HL-60/S4 treated with retinoic acid at 250 ng/mL for 4 days and 3 days (cell line): Measurements from ENCODE around the gene DNALI1.
"Not testable (repeated sequence)": the region's sequence is repeated elsewhere in the genome, so short reads cannot be mapped to it uniquely, and the experiment has no call there.

Source experiments
- in situ Hi-C: fragments of 300-500 bp; cut with MboI; formaldehyde crosslinking; loops from 2 replicates; pipeline ENCODE4 v1.7.0; 2022; ENCODE audit warnings: low sequenced_read_pairs

Gene DNALI1

GRCh38 chr1:37556712-37557196 lies at the start of gene DNALI1:
Gene DNALI1 (plus strand): TSS chr1:37556940. CDS start chr1:37556995, 55 bp downstream.
- in situ Hi-C loops = no loop called here

- in situ Hi-C loops = no loop called here
Measured at GRCh38 chr1:37509181-37509580, 47.6 kb upstream of the DNALI1 start.

DNA sequence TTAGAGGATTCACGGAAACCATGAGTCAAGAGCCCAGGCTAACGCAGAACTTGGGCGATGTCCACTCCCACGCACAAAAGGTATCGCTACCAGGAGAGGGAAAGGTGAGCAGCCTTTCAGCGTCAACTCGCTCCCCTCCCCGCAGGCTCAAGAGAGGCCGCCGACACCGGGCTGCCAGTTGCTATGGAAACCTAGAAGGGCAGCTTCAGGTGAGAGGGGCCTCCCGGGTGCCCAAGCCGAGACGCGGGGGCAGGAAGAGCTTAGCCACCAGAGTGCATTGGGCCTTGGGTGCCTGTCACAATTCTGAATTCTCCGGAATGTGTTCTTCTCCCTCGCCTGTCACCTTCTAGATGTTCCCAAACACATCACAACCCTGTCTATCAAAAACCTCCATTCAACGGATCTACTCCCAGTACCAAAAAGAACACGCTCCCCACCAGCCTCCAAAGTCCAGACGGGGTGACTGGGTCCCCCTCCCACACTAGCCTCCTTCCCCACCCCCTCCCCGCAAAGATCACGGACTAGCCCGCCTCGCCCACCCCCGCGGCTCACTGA lies 42.9 kb upstream of the DNALI1 start:
- in situ Hi-C loops = no loop called here

DNA sequence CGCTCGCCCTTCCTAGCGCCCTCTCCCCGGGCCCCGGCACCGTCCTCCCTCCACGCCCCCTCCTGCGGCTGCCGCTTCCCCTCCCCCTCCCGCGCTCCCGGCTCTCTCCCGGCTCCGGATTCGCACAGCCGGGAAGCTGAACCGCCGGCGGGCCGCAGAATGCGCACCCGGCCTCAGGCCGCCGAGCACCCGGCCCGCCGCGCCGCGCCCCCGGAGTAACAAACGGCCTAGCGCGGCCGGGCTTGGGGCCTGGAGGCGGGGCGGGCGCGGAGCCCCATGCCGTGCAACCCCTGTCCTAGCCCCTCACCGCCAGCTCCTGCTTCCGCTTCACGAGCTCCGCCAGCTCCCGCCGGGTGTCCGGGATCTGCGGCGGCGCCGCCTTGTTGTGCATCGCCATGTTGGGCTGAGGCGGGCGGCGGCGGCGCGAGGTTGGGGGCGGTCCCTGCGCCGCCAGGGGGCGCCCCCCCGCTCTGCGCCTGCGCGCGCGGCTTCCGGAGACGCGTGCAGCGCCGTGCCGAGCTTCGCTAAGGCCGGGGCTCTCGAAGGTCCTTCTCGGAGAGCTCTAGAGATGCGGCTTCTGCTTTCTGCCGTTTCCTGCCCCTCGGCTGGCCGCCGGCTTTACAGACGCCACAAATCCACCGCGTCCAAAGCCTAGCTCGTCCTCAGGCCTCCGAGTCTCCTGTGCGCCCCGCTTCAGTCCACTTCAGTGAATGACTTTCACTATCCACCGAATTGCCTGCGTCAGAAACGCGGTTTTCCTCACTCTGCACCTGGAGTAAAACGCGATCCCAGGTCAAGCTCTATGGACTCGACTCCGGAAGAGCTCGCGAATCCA lies 42.2 kb upstream of the DNALI1 start, which contains the start of gene MEAF6:
MEAF6 (minus strand) TSS at position 417 of the 835 bp plus-strand sequence; CDS start at position 397, 20 bp downstream.
- in situ Hi-C loops = no loop called here

- in situ Hi-C loops = no loop called here
Measured at GRCh38 chr1:37515185-37516034, 41.3 kb upstream of the DNALI1 start.

DNA sequence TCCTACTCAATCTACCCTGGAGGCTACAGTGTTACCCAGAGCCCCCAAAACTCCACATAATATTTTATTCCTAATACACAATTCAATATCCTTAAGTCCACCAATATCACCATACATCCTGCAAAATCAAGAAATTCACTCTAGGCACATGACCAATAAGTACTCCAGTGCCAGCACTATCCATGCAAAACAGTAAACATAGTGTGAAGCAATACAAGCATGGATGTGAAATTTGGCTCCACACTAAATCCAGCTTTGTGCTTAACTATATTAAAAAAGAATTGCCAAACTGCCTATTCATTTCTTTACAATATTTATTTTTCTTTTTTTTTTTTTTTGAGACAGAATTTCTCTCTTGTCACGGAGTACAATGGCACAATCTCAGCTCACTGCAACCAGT lies 39.2 kb upstream of the DNALI1 start:
- in situ Hi-C loops = no loop called here

- in situ Hi-C loops = not testable (repeated sequence)
Measured at GRCh38 chr1:37518241-37518640, 38.5 kb upstream of the DNALI1 start.

GRCh38 chr1:37518929-37519328 lies 37.8 kb upstream of the DNALI1 start:
- in situ Hi-C loops = not testable (repeated sequence)

- in situ Hi-C loops = no loop called here
Measured at GRCh38 chr1:37519613-37520012, 37.1 kb upstream of the DNALI1 start.

- in situ Hi-C loops = not testable (repeated sequence)
Measured at GRCh38 chr1:37529888-37530287, 26.9 kb upstream of the DNALI1 start.

- in situ Hi-C loops = not testable (repeated sequence)
Measured at GRCh38 chr1:37532418-37533156, 24.2 kb upstream of the DNALI1 start.

- in situ Hi-C loops = no loop called here
Measured at GRCh38 chr1:37533317-37534093, 23.2 kb upstream of the DNALI1 start.

DNA sequence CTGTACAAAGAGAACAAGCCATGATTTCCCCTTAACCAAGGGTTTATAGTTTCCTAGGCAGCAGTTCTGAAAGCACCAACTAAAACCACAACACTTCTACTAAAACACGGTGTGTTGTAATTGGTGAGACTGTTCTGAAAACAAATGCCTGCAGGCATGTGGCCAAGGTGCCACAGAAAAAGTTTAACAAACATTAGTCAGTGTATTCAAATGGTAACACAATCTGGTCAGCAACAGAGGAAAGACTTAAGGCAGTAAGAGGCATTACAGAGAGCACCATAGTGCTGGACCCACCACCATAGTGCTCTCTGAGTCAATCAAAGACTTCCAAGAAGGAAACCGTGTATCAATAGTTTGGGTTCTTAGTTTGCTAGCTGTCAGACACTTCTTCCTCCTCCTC lies 19.4 kb upstream of the DNALI1 start:
- in situ Hi-C loops = no loop called here

DNA sequence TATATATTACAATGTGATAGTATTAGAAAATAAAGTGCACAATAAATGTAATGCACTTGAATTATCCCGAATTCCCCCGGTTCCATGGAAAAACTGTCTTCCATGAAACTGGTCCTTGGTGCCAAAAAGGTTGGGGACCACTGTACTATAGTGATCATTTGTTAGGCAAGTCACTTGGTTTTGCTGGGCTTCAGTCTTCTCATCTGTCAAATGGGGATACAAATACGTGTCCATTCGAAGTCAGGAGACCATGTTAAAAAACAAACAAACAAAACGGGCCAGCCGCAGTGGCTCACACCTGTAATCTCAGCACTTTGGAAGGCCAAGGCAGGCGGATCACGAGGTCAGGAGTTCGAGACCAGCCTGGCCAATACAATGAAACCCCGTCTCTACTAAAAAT lies 17.6 kb upstream of the DNALI1 start:
- in situ Hi-C loops = not testable (repeated sequence)

GRCh38 chr1:37540036-37540785 lies 16.5 kb upstream of the DNALI1 start:
- in situ Hi-C loops = no loop called here

- in situ Hi-C loops = no loop called here
Measured at GRCh38 chr1:37544530-37544929, 12.2 kb upstream of the DNALI1 start.

DNA sequence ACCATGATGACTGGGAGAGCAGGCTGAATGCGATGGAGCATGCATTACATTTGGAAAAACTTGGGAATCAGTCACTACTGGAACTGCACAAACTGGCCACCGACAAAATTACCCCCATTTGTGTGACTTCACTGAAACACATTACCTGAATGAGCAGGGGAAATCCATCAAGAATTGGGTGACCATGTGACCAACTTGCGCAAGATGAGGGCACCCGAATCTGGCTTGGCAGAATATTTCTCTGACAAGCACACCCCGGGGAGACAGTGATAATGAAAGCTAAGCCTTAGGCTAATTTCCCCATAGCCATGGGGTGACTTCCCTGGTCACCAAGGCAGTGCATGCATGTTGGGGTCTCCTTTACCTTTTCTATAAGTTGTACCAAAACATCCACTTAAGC lies 11.7 kb upstream of the DNALI1 start:
- in situ Hi-C loops = no loop called here

- in situ Hi-C loops = no loop called here
Measured at GRCh38 chr1:37549341-37549740, 7.4 kb upstream of the DNALI1 start.

DNA sequence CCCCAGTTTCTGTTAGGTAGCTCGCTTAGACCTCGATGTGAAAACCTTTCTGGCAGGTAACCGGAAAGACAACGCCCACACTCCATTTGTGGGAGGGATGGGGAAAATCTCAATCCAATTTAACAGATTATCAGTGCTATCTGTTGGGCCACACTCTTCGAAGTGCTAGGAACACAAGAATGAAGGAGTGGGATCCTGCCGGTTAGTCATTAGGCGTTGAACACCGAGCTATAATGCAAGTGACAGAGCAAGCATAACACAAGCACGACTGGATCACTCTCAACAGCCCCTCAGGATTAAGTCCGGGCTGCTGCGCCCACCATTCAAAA lies 3.2 kb upstream of the DNALI1 start:
- in situ Hi-C loops = no loop called here
